NCI-H2227 (cell line): ENCODE results near the gene ACTG2.
"Not testable (repeated sequence)": the region's sequence is repeated elsewhere in the genome, so short reads cannot be mapped to it uniquely, and the experiment has no call there.

ENCODE experiments used
- DNase-seq: peaks from one replicate; lab custom pipeline; 2025; ENCODE audit not compliant: unreplicated experiment; lab: John Stamatoyannopoulos, UW

The ACTG2 gene

DNA sequence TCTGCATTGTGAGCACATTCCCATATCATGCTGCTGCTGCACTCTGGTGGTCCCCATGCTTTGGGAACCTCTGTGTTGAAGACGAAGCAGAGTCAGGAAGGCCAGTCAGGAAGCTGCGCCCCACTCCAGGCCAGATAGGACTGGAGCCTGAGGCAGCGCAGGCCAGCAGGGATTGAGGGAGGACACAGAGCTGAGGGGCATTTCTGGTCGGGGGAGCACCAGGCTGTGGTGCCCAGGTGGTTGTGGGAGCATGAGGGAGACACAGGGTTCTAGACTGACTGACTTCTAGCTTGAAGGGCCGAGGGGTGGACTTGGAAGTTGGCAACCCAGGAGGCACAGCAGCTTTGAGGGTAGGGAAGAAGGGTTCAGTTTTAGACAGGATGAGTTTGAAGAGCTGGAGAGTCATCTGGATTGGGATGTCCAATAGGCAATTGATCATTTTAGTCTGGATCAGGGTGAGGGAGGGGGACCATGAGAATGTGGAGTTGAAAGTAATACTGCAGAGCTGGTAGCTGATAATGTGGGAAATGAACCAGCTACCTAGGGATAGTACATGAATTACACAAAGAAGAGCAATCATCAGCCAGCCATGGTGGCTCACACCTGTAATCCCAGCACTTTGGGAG is 1.4 kb upstream of the ACTG2 start:
- no peak for DNase-seq

DNA sequence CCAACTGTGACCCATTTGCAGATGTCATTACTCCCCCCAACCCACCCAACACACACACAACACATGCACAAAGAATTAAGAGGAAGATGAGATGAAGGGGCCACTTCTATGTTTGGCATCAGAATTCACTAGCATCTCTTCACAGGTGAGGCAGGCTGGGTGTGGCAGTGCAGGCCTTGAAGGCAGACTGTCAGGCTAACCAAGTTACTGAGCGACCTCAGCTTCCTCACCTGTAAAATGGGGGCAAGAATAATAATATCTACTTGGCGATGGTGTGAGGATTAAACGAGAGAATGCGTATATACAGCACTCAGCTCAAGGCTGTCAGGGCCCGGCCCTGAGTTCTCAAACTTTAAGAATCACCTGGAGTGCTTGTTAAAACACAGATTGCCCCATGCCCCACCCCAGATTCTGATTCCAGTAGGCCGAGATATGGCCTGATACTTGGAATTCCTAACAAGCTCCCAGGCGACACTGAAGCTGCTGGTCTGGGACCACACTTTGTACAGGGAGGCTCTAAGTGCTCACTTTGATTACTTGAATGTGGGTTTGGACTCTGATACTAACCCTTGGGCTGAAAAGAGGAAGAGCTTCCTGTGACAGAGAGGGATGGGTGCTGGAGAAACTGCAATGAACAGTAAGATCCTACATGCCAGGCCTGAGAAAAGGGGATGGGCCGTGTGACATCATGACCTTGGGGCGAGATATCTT is 1.1 kb downstream of the ACTG2 start:
- no peak for DNase-seq

GRCh38 chr2:73894475-73894850 is 1.7 kb downstream of the ACTG2 start:
- DNase-seq: no peak

DNA sequence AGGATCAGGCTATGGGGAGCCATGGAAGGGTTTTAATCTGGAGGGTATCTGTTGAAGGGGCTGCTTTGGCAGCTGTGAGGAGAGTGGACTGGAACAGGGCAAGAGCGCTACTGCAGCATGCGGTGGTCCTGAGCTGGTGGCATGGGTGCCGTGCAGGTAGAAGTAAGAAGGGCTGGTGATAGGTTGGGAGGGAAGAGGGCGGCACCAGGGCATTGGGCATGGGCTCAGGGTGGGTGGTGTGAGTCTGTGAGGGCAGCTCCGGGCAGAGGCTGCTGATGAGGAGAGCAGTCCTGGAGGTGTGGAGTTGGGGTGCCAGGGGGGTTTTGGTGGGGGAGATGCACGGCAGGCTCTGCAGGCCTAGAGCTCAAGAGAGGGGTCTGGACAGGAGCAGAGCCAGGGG is 2.1 kb downstream of the ACTG2 start:
- DNase-seq: no peak

DNA sequence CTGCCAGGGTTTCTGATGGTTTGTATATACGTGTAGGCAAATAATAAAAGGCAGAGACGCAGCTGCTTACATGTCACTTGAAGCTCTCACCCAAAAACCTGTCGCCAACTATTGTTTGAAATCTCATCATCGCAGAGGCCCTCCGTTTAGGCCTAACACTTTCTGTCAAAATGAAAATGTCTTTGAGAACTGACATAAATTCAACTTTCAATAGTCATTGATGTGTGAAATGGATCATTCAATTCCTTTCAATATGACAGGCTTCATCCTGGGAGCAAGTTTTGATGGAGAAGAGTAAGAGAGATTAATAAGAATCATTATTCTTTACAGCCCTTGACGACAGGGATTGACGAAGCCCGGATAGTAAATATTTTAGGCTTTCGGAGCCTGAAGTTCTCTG is 2.7 kb downstream of the ACTG2 start:
- DNase-seq: no peak

GRCh38 chr2:73896362-73897239 is 3.8 kb downstream of the ACTG2 start:
- DNase-seq: no peak

- DNase-seq: no peak
These were observed 4.4 kb downstream of the ACTG2 start for GRCh38 chr2:73897240-73897583.

GRCh38 chr2:73897934-73898333 is 5.1 kb downstream of the ACTG2 start:
- DNase-seq: no peak

- DNase-seq: no peak
These were observed 7.1 kb downstream of the ACTG2 start for GRCh38 chr2:73899801-73900336.

GRCh38 chr2:73901143-73901542 is 8.3 kb downstream of the ACTG2 start:
- DNase-seq: no peak

DNA sequence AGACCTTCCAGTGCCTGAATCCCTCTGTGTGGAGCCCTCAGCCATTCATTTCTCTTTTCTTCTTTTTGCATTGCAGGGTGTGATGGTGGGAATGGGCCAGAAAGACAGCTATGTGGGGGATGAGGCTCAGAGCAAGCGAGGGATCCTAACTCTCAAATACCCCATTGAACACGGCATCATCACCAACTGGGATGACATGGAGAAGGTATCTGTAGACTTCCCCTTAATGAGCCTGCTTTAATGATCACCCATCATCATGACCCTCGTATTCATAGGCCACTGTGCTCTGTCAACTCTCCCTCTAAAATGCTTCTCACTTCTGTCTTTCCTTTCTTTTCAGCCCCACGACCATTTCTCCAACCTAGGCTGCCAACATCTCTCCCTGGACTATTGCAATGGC is 9.5 kb downstream of the ACTG2 start:
- DNase-seq: no peak

DNA sequence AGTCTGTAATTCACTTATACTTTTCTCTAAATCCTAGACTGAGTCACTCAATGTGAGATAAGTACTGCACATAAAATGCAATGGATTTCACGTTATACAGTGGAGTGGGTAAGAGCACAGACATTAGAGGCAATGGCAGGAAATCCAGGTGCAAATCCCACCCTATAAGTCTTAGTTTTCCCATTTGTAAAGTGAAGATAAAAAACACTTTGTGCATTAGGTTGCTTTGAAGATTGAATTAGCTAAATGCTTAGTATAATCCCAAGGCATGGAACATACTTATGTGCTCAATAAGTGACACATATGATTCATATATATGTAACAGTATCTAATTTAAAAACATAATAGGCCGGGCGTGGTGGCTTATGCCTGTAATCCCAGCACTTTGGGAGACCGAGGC is 10.5 kb downstream of the ACTG2 start:
- no peak for DNase-seq

DNA sequence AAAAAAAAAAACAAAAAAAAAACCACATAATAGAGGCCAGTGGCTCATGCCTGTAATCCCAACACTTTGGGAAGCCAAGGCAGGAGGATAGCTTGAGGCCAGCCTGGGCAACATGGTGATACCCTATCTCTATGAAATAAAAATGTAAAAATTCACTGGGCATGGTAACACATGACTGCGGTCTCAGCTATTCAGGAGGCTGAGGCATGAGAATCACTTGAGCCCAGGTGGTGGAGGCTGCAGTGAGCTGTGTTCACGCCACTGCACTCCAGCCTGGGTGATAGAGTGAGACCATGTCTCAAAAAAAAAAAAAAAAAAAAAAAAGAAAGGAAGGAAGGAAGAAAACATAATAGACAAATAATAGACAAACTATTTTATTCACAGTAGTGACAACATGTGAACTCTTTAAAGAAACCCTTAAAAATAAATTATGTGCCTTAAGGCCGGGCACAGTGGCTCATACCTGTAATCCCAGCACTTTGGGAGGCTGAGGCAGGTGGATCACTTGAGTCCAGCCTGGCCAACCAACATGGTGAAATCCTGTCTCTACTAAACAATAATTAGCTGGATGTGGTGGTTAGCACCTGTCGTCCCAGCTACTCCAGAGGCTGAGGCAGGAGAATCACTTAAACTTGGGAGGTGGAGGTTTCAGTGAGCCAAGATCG is 11.3 kb downstream of the ACTG2 start:
- DNase-seq: not testable (repeated sequence)

- no peak for DNase-seq
These were observed 12.1 kb downstream of the ACTG2 start for GRCh38 chr2:73904952-73905351.

DNA sequence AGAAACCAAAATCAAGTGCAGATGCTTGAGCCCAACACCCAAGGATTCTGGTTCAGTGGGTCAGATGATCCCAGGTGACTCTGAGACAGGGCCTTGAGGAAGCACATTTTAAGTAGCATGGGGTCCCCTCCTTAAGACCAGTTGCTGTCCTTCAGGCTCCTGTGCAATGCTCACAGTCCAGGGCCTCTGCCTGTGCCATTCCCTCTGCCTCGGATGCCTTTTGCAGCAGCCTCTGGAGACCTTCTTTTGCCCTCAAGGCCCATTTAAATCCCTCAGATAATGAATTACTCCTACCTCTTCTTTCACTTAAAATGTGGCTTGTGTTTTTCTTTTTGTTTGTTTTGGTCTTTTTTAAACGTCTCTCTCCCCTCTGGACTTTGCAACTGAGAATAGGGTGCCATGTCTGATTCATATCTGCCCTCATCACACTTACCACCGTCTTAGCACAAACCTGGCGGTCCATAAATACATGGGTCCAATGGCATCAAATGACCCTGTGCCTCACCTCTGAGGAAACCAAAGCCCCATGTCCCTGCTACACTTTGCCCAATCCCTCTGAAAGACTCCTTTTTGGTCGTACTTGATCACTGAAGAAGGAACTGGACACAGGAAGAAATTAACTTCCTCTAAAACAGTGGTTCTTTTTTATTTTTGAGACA is 14.2 kb downstream of the ACTG2 start:
- no peak for DNase-seq

GRCh38 chr2:73907840-73908452 is 15.1 kb downstream of the ACTG2 start:
- DNase-seq: peak; percentile 42

- no peak for DNase-seq
These were observed 16.2 kb downstream of the ACTG2 start for GRCh38 chr2:73908689-73909652.

- no peak for DNase-seq
These were observed 18.2 kb downstream of the ACTG2 start for GRCh38 chr2:73910873-73911547.
